GM18511 (cell line): ENCODE results near the gene NDUFA6.
"Not testable (repeated sequence)": the region's sequence is repeated elsewhere in the genome, so short reads cannot be mapped to it uniquely, and the experiment has no call there.

Source experiments
- ATAC-seq: cut with Tn5 transposase; IDR thresholded peaks from one replicate; pipeline ENCODE4 v1.9.1; 2021; ENCODE audit warnings: mild to moderate bottlenecking, moderate library complexity; ENCODE audit not compliant: unreplicated experiment

NDUFA6 gene

GRCh38 chr22:42072606-42073330, 17.8 kb downstream of the NDUFA6 start:
- no peak for ATAC-seq

GRCh38 chr22:42071508-42071907, 19.1 kb downstream of the NDUFA6 start:
- not testable (repeated sequence) for ATAC-seq

- peak; percentile 91 for ATAC-seq
Observed at GRCh38 chr22:42070517-42071422, 19.8 kb downstream of the NDUFA6 start, which contains the start of gene NAGA. Gene NAGA (minus strand): TSS chr22:42070812. CDS start chr22:42070297, 515 bp downstream.

- peak; percentile 28 for ATAC-seq
Observed at GRCh38 chr22:42069801-42070516, 20.6 kb downstream of the NDUFA6 start.

GRCh38 chr22:42068291-42068690, 22.3 kb downstream of the NDUFA6 start:
- ATAC-seq: no peak

- ATAC-seq: no peak
Observed at GRCh38 chr22:42067671-42068251, 22.8 kb downstream of the NDUFA6 start.

GRCh38 chr22:42066937-42067336, 23.6 kb downstream of the NDUFA6 start:
- no peak for ATAC-seq

GRCh38 chr22:42066126-42066761, 24.3 kb downstream of the NDUFA6 start:
- ATAC-seq: no peak

- ATAC-seq: no peak
Observed at GRCh38 chr22:42065438-42066125, 25.0 kb downstream of the NDUFA6 start.

GRCh38 chr22:42064629-42065028, 25.9 kb downstream of the NDUFA6 start:
- no peak for ATAC-seq

- no peak for ATAC-seq
Observed at GRCh38 chr22:42062506-42063170, 27.9 kb downstream of the NDUFA6 start.

- no peak for ATAC-seq
Observed at GRCh38 chr22:42061041-42061440, 29.5 kb downstream of the NDUFA6 start.

GRCh38 chr22:42060489-42060888, 30.1 kb downstream of the NDUFA6 start:
- ATAC-seq: no peak

- ATAC-seq: no peak
Observed at GRCh38 chr22:42056757-42057511, 33.6 kb downstream of the NDUFA6 start.

GRCh38 chr22:42052765-42053164, 37.8 kb downstream of the NDUFA6 start:
- no peak for ATAC-seq

GRCh38 chr22:42050641-42051180, 39.9 kb downstream of the NDUFA6 start:
- ATAC-seq: no peak

- ATAC-seq: no peak
Observed at GRCh38 chr22:42041784-42042183, 48.8 kb downstream of the NDUFA6 start.

GRCh38 chr22:42039271-42039670, 51.3 kb downstream of the NDUFA6 start:
- no peak for ATAC-seq
